Measurements from ENCODE around the gene SPATA19.

GRCh38 chr11:133810766-133811165 is 34.5 kb downstream of the SPATA19 start:
- TF ChIP-seq, protein P1, sequence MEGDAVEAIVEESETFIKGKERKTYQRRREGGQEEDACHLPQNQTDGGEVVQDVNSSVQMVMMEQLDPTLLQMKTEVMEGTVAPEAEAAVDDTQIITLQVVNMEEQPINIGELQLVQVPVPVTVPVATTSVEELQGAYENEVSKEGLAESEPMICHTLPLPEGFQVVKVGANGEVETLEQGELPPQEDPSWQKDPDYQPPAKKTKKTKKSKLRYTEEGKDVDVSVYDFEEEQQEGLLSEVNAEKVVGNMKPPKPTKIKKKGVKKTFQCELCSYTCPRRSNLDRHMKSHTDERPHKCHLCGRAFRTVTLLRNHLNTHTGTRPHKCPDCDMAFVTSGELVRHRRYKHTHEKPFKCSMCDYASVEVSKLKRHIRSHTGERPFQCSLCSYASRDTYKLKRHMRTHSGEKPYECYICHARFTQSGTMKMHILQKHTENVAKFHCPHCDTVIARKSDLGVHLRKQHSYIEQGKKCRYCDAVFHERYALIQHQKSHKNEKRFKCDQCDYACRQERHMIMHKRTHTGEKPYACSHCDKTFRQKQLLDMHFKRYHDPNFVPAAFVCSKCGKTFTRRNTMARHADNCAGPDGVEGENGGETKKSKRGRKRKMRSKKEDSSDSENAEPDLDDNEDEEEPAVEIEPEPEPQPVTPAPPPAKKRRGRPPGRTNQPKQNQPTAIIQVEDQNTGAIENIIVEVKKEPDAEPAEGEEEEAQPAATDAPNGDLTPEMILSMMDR (tag by site-specific recombination; IDR thresholded peaks at IDR 0.05) = no peak
- TF ChIP-seq ZNF202 (tag by site-specific recombination; IDR thresholded peaks at IDR 0.05; ENCODE audit: borderline replicate concordance) (no peak), KLF9 (tag by site-specific recombination; IDR thresholded peaks at IDR 0.05; ENCODE audit: low read depth) (no peak), ZNF707 (tag by site-specific recombination; IDR thresholded peaks at IDR 0.05) (no peak), GFI1B (tag by site-specific recombination; IDR thresholded peaks at IDR 0.05) (no peak)

Data from HEK293 (cell line).